Measurements from ENCODE around the gene PEAK3.

The PEAK3 gene

GRCh38 chr19:2269244-2270156, 12.5 kb downstream of the PEAK3 start:
- peak; percentile 99 for DNase-seq

GRCh38 chr19:2268861-2269243, 13.1 kb downstream of the PEAK3 start:
- DNase-seq, result no peak

- no peak for DNase-seq
Observed at GRCh38 chr19:2268480-2268830, 13.5 kb downstream of the PEAK3 start.

GRCh38 chr19:2266183-2266993, 15.6 kb downstream of the PEAK3 start:
- no peak for DNase-seq

- DNase-seq, result peak; percentile 55
Observed at GRCh38 chr19:2261438-2262172, 20.4 kb downstream of the PEAK3 start.

GRCh38 chr19:2260341-2260805, 21.6 kb downstream of the PEAK3 start:
- no peak for DNase-seq

- DNase-seq, result no peak
Observed at GRCh38 chr19:2259336-2259735, 22.6 kb downstream of the PEAK3 start.

- DNase-seq, result no peak
Observed at GRCh38 chr19:2255982-2256685, 25.8 kb downstream of the PEAK3 start, which contains the start of gene JSRP1. Gene JSRP1, minus strand, starts transcription at chr19:2256417. Its CDS starts 1,103 bp downstream, at chr19:2255314.

- no peak for DNase-seq
Observed at GRCh38 chr19:2255112-2255845, 26.7 kb downstream of the PEAK3 start.

- DNase-seq, result no peak
Observed at GRCh38 chr19:2254064-2254872, 27.7 kb downstream of the PEAK3 start.

- peak; percentile 56 for DNase-seq
Observed at GRCh38 chr19:2253106-2254063, 28.6 kb downstream of the PEAK3 start.

- no peak for DNase-seq
Observed at GRCh38 chr19:2252797-2253105, 29.2 kb downstream of the PEAK3 start.

- no peak for DNase-seq
Observed at GRCh38 chr19:2252055-2252796, 29.7 kb downstream of the PEAK3 start.

- no peak for DNase-seq
Observed at GRCh38 chr19:2251106-2252054, 30.6 kb downstream of the PEAK3 start.

GRCh38 chr19:2250766-2251105, 31.2 kb downstream of the PEAK3 start:
- no peak for DNase-seq

- no peak for DNase-seq
Observed at GRCh38 chr19:2249880-2250765, 31.9 kb downstream of the PEAK3 start.
